GM10847 (cell line): Measurements from ENCODE around the gene NRP2.

ENCODE experiments used
- POLR2A ChIP-seq: IDR thresholded peaks from 2 replicates; pipeline ENCODE4 v1.6.1; 2011; ENCODE audit not compliant: insufficient read length; ENCODE audit errors: extremely low read depth

The NRP2 gene

GRCh38 chr2:205802941-205803340 is 120.6 kb downstream of the NRP2 start:
- TF ChIP-seq POLR2A = no peak

GRCh38 chr2:205803500-205803899 is 121.2 kb downstream of the NRP2 start:
- no peak for TF ChIP-seq POLR2A

- TF ChIP-seq POLR2A = no peak
These were observed 122.8 kb downstream of the NRP2 start for GRCh38 chr2:205805136-205805535.

GRCh38 chr2:205806143-205806905 is 124.0 kb downstream of the NRP2 start:
- no peak for TF ChIP-seq POLR2A

GRCh38 chr2:205807229-205807628 is 124.9 kb downstream of the NRP2 start:
- no peak for TF ChIP-seq POLR2A

- no peak for TF ChIP-seq POLR2A
These were observed 125.5 kb downstream of the NRP2 start for GRCh38 chr2:205807758-205808157.

- TF ChIP-seq POLR2A = no peak
These were observed 126.3 kb downstream of the NRP2 start for GRCh38 chr2:205808486-205809121.

GRCh38 chr2:205811387-205811786 is 129.1 kb downstream of the NRP2 start:
- no peak for TF ChIP-seq POLR2A

GRCh38 chr2:205814039-205814364 is 131.7 kb downstream of the NRP2 start:
- TF ChIP-seq POLR2A = no peak

- TF ChIP-seq POLR2A = no peak
These were observed 133.4 kb downstream of the NRP2 start for GRCh38 chr2:205815673-205816072.

- TF ChIP-seq POLR2A = no peak
These were observed 134.0 kb downstream of the NRP2 start for GRCh38 chr2:205816268-205816667.

GRCh38 chr2:205822579-205822978 is 140.3 kb downstream of the NRP2 start:
- no peak for TF ChIP-seq POLR2A

GRCh38 chr2:205827809-205828365 is 145.6 kb downstream of the NRP2 start:
- no peak for TF ChIP-seq POLR2A

GRCh38 chr2:205833864-205834263 is 151.6 kb downstream of the NRP2 start:
- TF ChIP-seq POLR2A = no peak

GRCh38 chr2:205834796-205835195 is 152.5 kb downstream of the NRP2 start:
- no peak for TF ChIP-seq POLR2A

GRCh38 chr2:205835251-205835791 is 153.0 kb downstream of the NRP2 start:
- no peak for TF ChIP-seq POLR2A

- no peak for TF ChIP-seq POLR2A
These were observed 153.6 kb downstream of the NRP2 start for GRCh38 chr2:205835923-205836322.
